Neural progenitor cell (in vitro differentiated cells): ENCODE results near the gene PSMB5. TPM values are rescaled to one million over a fixed set of nuclear protein-coding genes. Genes with fewer than 3 reads are reported as not detected.

Experiments used
- DNase-seq: peaks from one replicate; pipeline ENCODE4 v3.0.0-alpha.2; 2016; ENCODE audit warnings: low spot score
- H2AFZ ChIP-seq: fragments of 200-600 bp; sonication (generic); replicated peaks from 2 replicates; pipeline ENCODE4 v1.6.1; 2016; ENCODE audit warnings: antibody characterized with exemption
- H3F3A ChIP-seq: fragments of 200-600 bp; sonication (generic); 2 replicates; pipeline ENCODE4 v1.6.1; 2016; ENCODE audit warnings: antibody characterized with exemption, low read depth
- H3K27ac ChIP-seq: fragments of 200-600 bp; sonication (generic); 2 replicates; pipeline ENCODE4 v1.5.1; 2016; ENCODE audit warnings: mild to moderate bottlenecking
- H3K27me3 ChIP-seq: fragments of 200-600 bp; sonication (generic); 2 replicates; pipeline ENCODE4 v1.6.1; 2016; ENCODE audit warnings: mild to moderate bottlenecking, moderate library complexity
- H3K36me3 ChIP-seq: fragments of 200-600 bp; sonication (generic); 2 replicates; pipeline ENCODE4 v1.5.1; 2016
- H3K4me1 ChIP-seq: fragments of 200-600 bp; sonication (generic); 2 replicates; pipeline ENCODE4 v1.6.1; 2016; ENCODE audit warnings: mixed run types
- H3K4me2 ChIP-seq: fragments of 200-600 bp; sonication (generic); 2 replicates; pipeline ENCODE4 v1.6.1; 2016
- H3K4me3 ChIP-seq: fragments of 200-600 bp; sonication (generic); 2 replicates; pipeline ENCODE4 v1.5.1; 2016
- H3K79me2 ChIP-seq: fragments of 200-600 bp; sonication (generic); 2 replicates; pipeline ENCODE4 v1.6.1; 2016; ENCODE audit warnings: low read depth
- H3K9ac ChIP-seq: fragments of 200-600 bp; sonication (generic); 2 replicates; pipeline ENCODE4 v1.6.1; 2016
- H3K9me3 ChIP-seq: fragments of 200-600 bp; sonication (generic); 2 replicates; pipeline ENCODE4 v1.5.1; 2016; ENCODE audit warnings: low read depth
- H4K20me1 ChIP-seq: fragments of 200-600 bp; sonication (generic); 2 replicates; pipeline ENCODE4 v1.6.1; 2016; ENCODE audit warnings: low read depth
- H3K27ac Mint-ChIP-seq: 3 replicates; pipeline ENCODE4 v1.8.0; 2021; ENCODE audit warnings: mixed read lengths
- H3K27me3 Mint-ChIP-seq: 2 replicates; pipeline ENCODE4 v1.8.0; 2022; ENCODE audit warnings: low read depth, mild to moderate bottlenecking, inconsistent platforms, moderate library complexity, mixed read lengths; ENCODE audit not compliant: insufficient read depth
- H3K36me3 Mint-ChIP-seq: 3 replicates; pipeline ENCODE4 v1.8.0; 2021; ENCODE audit warnings: mixed read lengths
- H3K4me1 Mint-ChIP-seq: 3 replicates; pipeline ENCODE4 v1.8.0; 2021; ENCODE audit warnings: mixed read lengths
- H3K4me3 Mint-ChIP-seq: 3 replicates; pipeline ENCODE4 v1.8.0; 2021; ENCODE audit warnings: mild to moderate bottlenecking, moderate library complexity, mixed read lengths
- H3K9me3 Mint-ChIP-seq: 3 replicates; pipeline ENCODE4 v1.8.0; 2020; ENCODE audit warnings: mixed read lengths
- EZH2 ChIP-seq: fragments of 200-600 bp; sonication (generic); IDR thresholded peaks from 2 replicates; pipeline ENCODE4 v1.6.1; 2017; ENCODE audit warnings: antibody characterized with exemption, mild to moderate bottlenecking, moderate library complexity
- EZH2phosphoT487 ChIP-seq: fragments of 200-600 bp; sonication (generic); IDR thresholded peaks from 2 replicates; pipeline ENCODE4 v1.6.1; 2017; ENCODE audit warnings: antibody characterized with exemption
- total RNA-seq: library from RNA; depleted of rRNA; stranded (reverse); fragments of >200 nt; gene quantifications from 2 replicates; pipeline ENCODE4 v1.2.3, GENCODE V29; 2015; ENCODE audit warnings: low replicate concordance
- TF ChIP-seq, protein P1 (sequence below): fragments of 200-600 bp; sonication (generic); IDR thresholded peaks from 2 replicates; pipeline ENCODE4 v1.5.1; 2017; ENCODE audit warnings: antibody characterized with exemption, mild to moderate bottlenecking

The PSMB5 gene
- total RNA-seq, 1 donor from 2014 or later, result 154 TPM

DNA sequence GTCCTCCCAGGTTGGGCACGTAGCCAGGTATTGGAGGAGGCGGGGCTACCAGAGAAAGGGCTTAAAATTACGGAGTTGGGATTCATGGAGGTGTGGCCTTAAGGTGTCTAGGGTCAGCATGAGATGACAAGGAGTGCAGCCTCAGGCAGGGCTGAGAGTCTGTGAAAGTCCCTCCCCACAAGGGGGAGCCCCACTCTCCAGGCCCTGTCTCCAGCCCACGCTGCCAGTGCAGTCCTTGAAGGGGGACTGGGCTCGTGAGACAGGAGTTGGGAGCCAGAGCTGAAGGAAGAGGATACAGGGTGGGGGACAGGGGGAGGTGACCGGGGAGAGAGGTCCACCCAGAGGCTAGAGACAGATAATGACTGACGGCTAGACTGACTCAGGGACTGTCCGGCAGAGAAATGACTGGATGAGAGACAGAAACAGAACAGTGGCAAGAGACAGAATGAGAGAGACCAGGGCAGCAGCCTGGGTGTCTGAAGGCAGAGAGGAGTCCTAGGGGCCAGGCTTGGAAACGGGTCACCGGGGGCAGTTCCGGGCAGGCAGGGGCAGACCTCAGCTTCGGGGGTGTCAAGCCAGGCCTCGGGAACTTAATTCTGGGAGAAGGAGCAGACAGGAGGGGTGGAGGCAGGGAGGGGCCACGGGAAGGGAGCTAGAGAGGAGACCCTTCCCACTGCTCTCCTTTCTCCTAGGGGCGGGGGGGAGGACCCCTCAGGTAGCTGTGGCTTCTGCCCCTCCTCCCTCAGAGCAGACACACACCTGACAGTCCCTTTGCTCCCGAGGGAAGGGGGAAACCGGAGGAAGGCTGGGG, 21.6 kb upstream of the PSMB5 start:
- peak overlapping the region; percentile 46 for H3K27ac Mint-ChIP-seq

DNA sequence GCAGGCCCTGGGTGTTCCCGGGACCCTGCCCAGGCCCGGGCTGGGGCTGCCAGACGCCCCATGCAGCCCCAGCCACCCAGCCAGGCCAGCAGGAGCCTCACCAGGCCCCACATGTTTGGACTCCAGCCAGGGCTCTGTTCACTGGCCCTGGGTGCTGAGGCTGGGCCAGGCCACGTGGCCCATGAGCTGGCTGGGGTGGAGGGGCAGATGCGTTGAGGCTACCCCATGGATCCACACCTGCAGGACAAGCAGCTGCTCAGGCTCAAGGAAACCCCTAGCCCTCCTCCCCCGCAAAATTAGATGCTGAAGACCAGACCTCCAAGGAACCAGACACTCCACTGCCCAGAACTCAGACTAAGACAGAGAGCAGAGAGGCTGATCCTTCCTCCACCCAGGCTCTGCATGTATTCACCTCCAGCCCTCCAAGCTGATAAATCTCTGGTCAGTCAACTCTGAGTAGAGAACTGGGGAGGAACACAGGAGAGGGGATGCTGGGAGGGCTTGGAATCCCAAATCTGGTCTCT, 21.0 kb upstream of the PSMB5 start:
- H4K20me1 ChIP-seq, result peaks cover 41% of the 10 kb centered on the region
- no peaks in the 10 kb centered on the region for H3K9me3 ChIP-seq
- H3K79me2 ChIP-seq, result peaks cover 7% of the 10 kb centered on the region
- no peak overlapping the region for H3K9ac ChIP-seq
- peak overlapping the region; percentile 92 for H3K4me3 ChIP-seq
- no peak overlapping the region for H3K27ac Mint-ChIP-seq
- H3K27me3 ChIP-seq, result no peaks in the 10 kb centered on the region
- H3K36me3 ChIP-seq, result peaks cover 3% of the 10 kb centered on the region
- no peaks in the 10 kb centered on the region for H3K9me3 Mint-ChIP-seq
- H3K27ac ChIP-seq, result no peak overlapping the region
- peaks cover 24% of the 10 kb centered on the region for H3K4me1 Mint-ChIP-seq
- H3K27me3 Mint-ChIP-seq, result peaks cover 8% of the 10 kb centered on the region
- H3K4me3 Mint-ChIP-seq, result peak overlapping the region; percentile 89
- H3K4me1 ChIP-seq, result peaks cover 5% of the 10 kb centered on the region
- TF ChIP-seq, protein P1, sequence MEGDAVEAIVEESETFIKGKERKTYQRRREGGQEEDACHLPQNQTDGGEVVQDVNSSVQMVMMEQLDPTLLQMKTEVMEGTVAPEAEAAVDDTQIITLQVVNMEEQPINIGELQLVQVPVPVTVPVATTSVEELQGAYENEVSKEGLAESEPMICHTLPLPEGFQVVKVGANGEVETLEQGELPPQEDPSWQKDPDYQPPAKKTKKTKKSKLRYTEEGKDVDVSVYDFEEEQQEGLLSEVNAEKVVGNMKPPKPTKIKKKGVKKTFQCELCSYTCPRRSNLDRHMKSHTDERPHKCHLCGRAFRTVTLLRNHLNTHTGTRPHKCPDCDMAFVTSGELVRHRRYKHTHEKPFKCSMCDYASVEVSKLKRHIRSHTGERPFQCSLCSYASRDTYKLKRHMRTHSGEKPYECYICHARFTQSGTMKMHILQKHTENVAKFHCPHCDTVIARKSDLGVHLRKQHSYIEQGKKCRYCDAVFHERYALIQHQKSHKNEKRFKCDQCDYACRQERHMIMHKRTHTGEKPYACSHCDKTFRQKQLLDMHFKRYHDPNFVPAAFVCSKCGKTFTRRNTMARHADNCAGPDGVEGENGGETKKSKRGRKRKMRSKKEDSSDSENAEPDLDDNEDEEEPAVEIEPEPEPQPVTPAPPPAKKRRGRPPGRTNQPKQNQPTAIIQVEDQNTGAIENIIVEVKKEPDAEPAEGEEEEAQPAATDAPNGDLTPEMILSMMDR, result no peak
- DNase-seq, result no peak
- H3K4me2 ChIP-seq, result peak overlapping the region; percentile 94
- H3K36me3 Mint-ChIP-seq, result peaks cover 16% of the 10 kb centered on the region
- peaks cover 31% of the 10 kb centered on the region for H3F3A ChIP-seq
- H2AFZ ChIP-seq, result no peak overlapping the region

More for the DNA sequence above, 21.6 kb upstream of the PSMB5 start:
- no peaks in the 10 kb centered on the region for H3K9me3 ChIP-seq
- peaks cover 48% of the 10 kb centered on the region for H4K20me1 ChIP-seq
- H3K27me3 ChIP-seq, result no peaks in the 10 kb centered on the region
- Mint-ChIP-seq H3K27me3 (peaks cover 8% of the 10 kb centered on the region), H3K4me3 (peak overlapping the region; percentile 89), H3K4me1 (peaks cover 24% of the 10 kb centered on the region), H3K9me3 (no peaks in the 10 kb centered on the region), H3K36me3 (peaks cover 18% of the 10 kb centered on the region)
- no peak overlapping the region for H3K27ac ChIP-seq
- TF ChIP-seq, protein P1, result peak; percentile 87
- TF ChIP-seq EZH2 (no peak), EZH2phosphoT487 (no peak)
- H3K36me3 ChIP-seq, result peaks cover 3% of the 10 kb centered on the region
- peak overlapping the region; percentile 92 for H3K4me3 ChIP-seq
- H2AFZ ChIP-seq, result peak overlapping the region; percentile 63
- H3K4me1 ChIP-seq, result peaks cover 5% of the 10 kb centered on the region
- peaks cover 7% of the 10 kb centered on the region for H3K79me2 ChIP-seq
- H3K9ac ChIP-seq, result no peak overlapping the region
- H3F3A ChIP-seq, result peaks cover 38% of the 10 kb centered on the region
- peak overlapping the region; percentile 94 for H3K4me2 ChIP-seq
- peak; percentile 87 for DNase-seq

DNA sequence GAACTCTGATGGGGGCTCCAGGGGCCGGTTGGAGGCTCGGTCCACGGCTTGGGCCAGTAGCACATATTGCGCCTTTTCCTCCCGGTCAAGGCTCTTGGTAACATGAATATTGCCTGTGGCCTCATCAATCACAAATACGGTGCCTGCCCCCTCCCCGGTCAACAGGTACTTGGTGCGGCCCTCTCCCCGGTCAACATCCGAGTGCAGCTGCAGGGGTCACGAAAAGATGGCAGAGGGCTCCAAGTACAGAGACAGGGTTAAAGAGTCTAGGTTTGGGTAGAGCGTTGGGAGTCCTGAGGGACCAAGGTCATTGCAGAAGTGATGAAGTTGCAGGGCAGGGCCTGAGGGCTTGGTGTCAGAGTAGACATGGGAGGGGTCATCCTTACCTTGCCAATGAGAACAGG, 20.4 kb upstream of the PSMB5 start:
- Histone ChIP-seq H3K27ac (no peak overlapping the region), H3K4me2 (no peak overlapping the region), H3K4me1 (peaks cover 5% of the 10 kb centered on the region), H4K20me1 (peaks cover 36% of the 10 kb centered on the region), H3K27me3 (no peaks in the 10 kb centered on the region), H3K79me2 (peaks cover 7% of the 10 kb centered on the region), H3K9ac (no peak overlapping the region), H3K36me3 (peaks cover 1% of the 10 kb centered on the region), H3K4me3 (no peak overlapping the region), H3K9me3 (no peaks in the 10 kb centered on the region), H3F3A (peaks cover 26% of the 10 kb centered on the region), H2AFZ (no peak overlapping the region)
- no peaks in the 10 kb centered on the region for H3K9me3 Mint-ChIP-seq
- H3K4me1 Mint-ChIP-seq, result peaks cover 23% of the 10 kb centered on the region
- no peak for DNase-seq
- H3K27ac Mint-ChIP-seq, result no peak overlapping the region
- no peak for TF ChIP-seq EZH2phosphoT487
- TF ChIP-seq, protein P1, result no peak
- TF ChIP-seq EZH2, result no peak
- H3K4me3 Mint-ChIP-seq, result peak overlapping the region; percentile 27
- H3K36me3 Mint-ChIP-seq, result peaks cover 16% of the 10 kb centered on the region
- peaks cover 8% of the 10 kb centered on the region for H3K27me3 Mint-ChIP-seq
